ENCODE data around the gene ADARB2. TPM values are rescaled to one million over a fixed set of nuclear protein-coding genes. Genes with fewer than 3 reads are reported as not detected.
A peak's percentile ranks its signal among the peaks of the same experiment; 100 is the strongest.

The ADARB2 gene
- total RNA-seq, 2 experiments from 2014 or later = 0.63 to 0.99 TPM

GRCh38 chr10:1293157-1293556 lies 444.2 kb downstream of the ADARB2 start:
- H3K4me3 Mint-ChIP-seq = no peak overlapping the region
- DNase-seq = no peak
- ATAC-seq = no peak
- ChIA-PET POLR2A (no interaction called here), CTCF (no interaction called here)
- H3K36me3 Mint-ChIP-seq (ENCODE audit: low read depth) = no peaks in the 10 kb centered on the region
- peaks cover 12% of the 10 kb centered on the region for H3K27me3 Mint-ChIP-seq (ENCODE audit: low read depth)
- H3K9me3 Mint-ChIP-seq (ENCODE audit: insufficient read depth) = no peaks in the 10 kb centered on the region
- H3K4me1 Mint-ChIP-seq (ENCODE audit: low read depth) = no peaks in the 10 kb centered on the region
- no peak overlapping the region for H3K27ac Mint-ChIP-seq

- Mint-ChIP-seq H3K36me3 (ENCODE audit: low read depth) (no peaks in the 10 kb centered on the region), H3K27me3 (ENCODE audit: low read depth) (peaks cover 12% of the 10 kb centered on the region), H3K9me3 (ENCODE audit: insufficient read depth) (no peaks in the 10 kb centered on the region), H3K27ac (no peak overlapping the region), H3K4me3 (no peak overlapping the region), H3K4me1 (ENCODE audit: low read depth) (peaks cover 3% of the 10 kb centered on the region)
- ATAC-seq (no peak), DNase-seq (no peak)
- POLR2A ChIA-PET = no interaction called here
- CTCF ChIA-PET = no interaction called here
Observed at GRCh38 chr10:1292611-1293031, 444.7 kb downstream of the ADARB2 start.

- Mint-ChIP-seq H3K36me3 (ENCODE audit: low read depth) (no peaks in the 10 kb centered on the region), H3K9me3 (ENCODE audit: insufficient read depth) (no peaks in the 10 kb centered on the region)
- no peak for ATAC-seq
Observed at GRCh38 chr10:1291178-1292090, 445.9 kb downstream of the ADARB2 start.

GRCh38 chr10:1290071-1290471 lies 447.3 kb downstream of the ADARB2 start:
- Mint-ChIP-seq H3K36me3 (ENCODE audit: low read depth) (no peaks in the 10 kb centered on the region), H3K27me3 (ENCODE audit: low read depth) (peaks cover 12% of the 10 kb centered on the region), H3K9me3 (ENCODE audit: insufficient read depth) (no peaks in the 10 kb centered on the region), H3K4me3 (no peak overlapping the region), H3K4me1 (ENCODE audit: low read depth) (peaks cover 3% of the 10 kb centered on the region), H3K27ac (no peak overlapping the region)
- DNase-seq (no peak), ATAC-seq (no peak)
- ChIA-PET CTCF (no interaction called here), POLR2A (no interaction called here)

More at GRCh38 chr10:1291178-1292090, 445.9 kb downstream of the ADARB2 start:
- peaks cover 3% of the 10 kb centered on the region for H3K4me1 Mint-ChIP-seq (ENCODE audit: low read depth)
- no peak overlapping the region for H3K4me3 Mint-ChIP-seq
- no peak overlapping the region for H3K27ac Mint-ChIP-seq
- DNase-seq = no peak
- ChIA-PET POLR2A (no interaction called here), CTCF (no interaction called here)
- H3K27me3 Mint-ChIP-seq (ENCODE audit: low read depth) = peaks cover 12% of the 10 kb centered on the region

GRCh38 chr10:1289591-1289990 lies 447.7 kb downstream of the ADARB2 start:
- H3K27me3 Mint-ChIP-seq (ENCODE audit: low read depth) = peaks cover 12% of the 10 kb centered on the region
- H3K4me3 Mint-ChIP-seq = no peak overlapping the region
- POLR2A ChIA-PET = no interaction called here
- H3K27ac Mint-ChIP-seq = no peak overlapping the region
- CTCF ChIA-PET = no interaction called here
- no peaks in the 10 kb centered on the region for H3K9me3 Mint-ChIP-seq (ENCODE audit: insufficient read depth)
- DNase-seq = no peak
- no peak for ATAC-seq
- H3K36me3 Mint-ChIP-seq (ENCODE audit: low read depth) = no peaks in the 10 kb centered on the region
- peaks cover 3% of the 10 kb centered on the region for H3K4me1 Mint-ChIP-seq (ENCODE audit: low read depth)

GRCh38 chr10:1287971-1288401 lies 449.3 kb downstream of the ADARB2 start:
- peaks cover 6% of the 10 kb centered on the region for H3K27me3 Mint-ChIP-seq (ENCODE audit: low read depth)
- ATAC-seq (no peak), DNase-seq (no peak)
- no peak overlapping the region for H3K27ac Mint-ChIP-seq
- ChIA-PET POLR2A (no interaction called here), CTCF (no interaction called here)
- no peaks in the 10 kb centered on the region for H3K9me3 Mint-ChIP-seq (ENCODE audit: insufficient read depth)
- peaks cover 3% of the 10 kb centered on the region for H3K4me1 Mint-ChIP-seq (ENCODE audit: low read depth)
- H3K4me3 Mint-ChIP-seq = no peak overlapping the region
- no peaks in the 10 kb centered on the region for H3K36me3 Mint-ChIP-seq (ENCODE audit: low read depth)

- ATAC-seq = no peak
- peaks cover 3% of the 10 kb centered on the region for H3K4me1 Mint-ChIP-seq (ENCODE audit: low read depth)
- H3K36me3 Mint-ChIP-seq (ENCODE audit: low read depth) = no peaks in the 10 kb centered on the region
- peaks cover 3% of the 10 kb centered on the region for H3K27me3 Mint-ChIP-seq (ENCODE audit: low read depth)
- H3K4me3 Mint-ChIP-seq = no peak overlapping the region
- no peak overlapping the region for H3K27ac Mint-ChIP-seq
- ChIA-PET CTCF (no interaction called here), POLR2A (no interaction called here)
- no peaks in the 10 kb centered on the region for H3K9me3 Mint-ChIP-seq (ENCODE audit: insufficient read depth)
- no peak for DNase-seq
Observed at GRCh38 chr10:1287487-1287886, 449.8 kb downstream of the ADARB2 start.

- H3K27me3 Mint-ChIP-seq (ENCODE audit: low read depth) = peaks cover 5% of the 10 kb centered on the region
- ChIA-PET CTCF (no interaction called here), POLR2A (no interaction called here)
- DNase-seq (peak; percentile 13), ATAC-seq (no peak)
- peaks cover 3% of the 10 kb centered on the region for H3K4me1 Mint-ChIP-seq (ENCODE audit: low read depth)
- H3K4me3 Mint-ChIP-seq = no peak overlapping the region
- no peaks in the 10 kb centered on the region for H3K36me3 Mint-ChIP-seq (ENCODE audit: low read depth)
- H3K27ac Mint-ChIP-seq = no peak overlapping the region
- H3K9me3 Mint-ChIP-seq (ENCODE audit: insufficient read depth) = no peaks in the 10 kb centered on the region
Observed at GRCh38 chr10:1284076-1284475, 453.2 kb downstream of the ADARB2 start.

GRCh38 chr10:1281405-1281782 lies 455.9 kb downstream of the ADARB2 start:
- Mint-ChIP-seq H3K4me1 (ENCODE audit: low read depth) (no peaks in the 10 kb centered on the region), H3K9me3 (ENCODE audit: insufficient read depth) (no peaks in the 10 kb centered on the region), H3K27ac (no peak overlapping the region), H3K27me3 (ENCODE audit: low read depth) (peaks cover 9% of the 10 kb centered on the region), H3K4me3 (no peak overlapping the region), H3K36me3 (ENCODE audit: low read depth) (no peaks in the 10 kb centered on the region)
- ChIA-PET CTCF (no interaction called here), POLR2A (interaction anchor here (0.6 kb wide), 1 partner anchor 103 kb away, joined by 3 read pairs; no protein-coding TSS in a partner anchor)
- ATAC-seq (no peak), DNase-seq (peak; percentile 9)

- ATAC-seq (no peak), DNase-seq (peak; percentile 17)
- Mint-ChIP-seq H3K27me3 (ENCODE audit: low read depth) (peaks cover 9% of the 10 kb centered on the region), H3K9me3 (ENCODE audit: insufficient read depth) (no peaks in the 10 kb centered on the region), H3K36me3 (ENCODE audit: low read depth) (no peaks in the 10 kb centered on the region), H3K27ac (no peak overlapping the region), H3K4me1 (ENCODE audit: low read depth) (no peaks in the 10 kb centered on the region), H3K4me3 (no peak overlapping the region)
- ChIA-PET POLR2A (interaction anchor here (0.6 kb wide), 1 partner anchor 103 kb away, joined by 3 read pairs; no protein-coding TSS in a partner anchor), CTCF (no interaction called here)
Observed at GRCh38 chr10:1280466-1281404, 456.6 kb downstream of the ADARB2 start.

- Mint-ChIP-seq H3K4me3 (no peak overlapping the region), H3K4me1 (ENCODE audit: low read depth) (no peaks in the 10 kb centered on the region)
Observed at GRCh38 chr10:1278306-1278705, 459.0 kb downstream of the ADARB2 start.

More at GRCh38 chr10:1278306-1278705, 459.0 kb downstream of the ADARB2 start:
- no peak for DNase-seq
- CTCF ChIA-PET = no interaction called here
- ATAC-seq = no peak
- Mint-ChIP-seq H3K27me3 (ENCODE audit: low read depth) (peaks cover 9% of the 10 kb centered on the region), H3K9me3 (ENCODE audit: insufficient read depth) (no peaks in the 10 kb centered on the region), H3K27ac (no peak overlapping the region), H3K36me3 (ENCODE audit: low read depth) (no peaks in the 10 kb centered on the region)
- POLR2A ChIA-PET = no interaction called here
